B cell (primary cell): ENCODE data around the gene USP12.

Source experiments
- CTCF ChIP-seq: fragments of 200-600 bp; IDR thresholded peaks from one replicate; pipeline ENCODE4 v1.8.0; 2022; ENCODE audit warnings: antibody characterized with exemption, mild to moderate bottlenecking
- EZH2 ChIP-seq: IDR thresholded peaks from 2 replicates; pipeline ENCODE4 v1.6.1; 2012; ENCODE audit warnings: borderline replicate concordance, low read depth, mild to moderate bottlenecking, moderate library complexity, low read length; ENCODE audit not compliant: insufficient read depth, poor library complexity, severe bottlenecking

GRCh38 chr13:27064252-27064995, 107.2 kb downstream of the USP12 start:
- TF ChIP-seq EZH2: no peak
- TF ChIP-seq CTCF: no peak
